Caki2 (cell line): ENCODE data around the gene MUC5B. TPM values are rescaled to one million over a fixed set of nuclear protein-coding genes. Genes with fewer than 3 reads are reported as not detected.

Source experiments
- DNase-seq: peaks from one replicate; pipeline ENCODE4 v3.0.0-alpha.2; 2015; ENCODE audit warnings: low read depth
- in situ Hi-C: cut with HindIII; loops from 2 replicates; pipeline ENCODE4 v1.10.0; 2016; ENCODE audit warnings: low sequenced_read_pairs, low pct_unique_long_range_greater_than_20kb, mixed read lengths
- total RNA-seq: library from RNA; depleted of rRNA; stranded (reverse); fragments of >200 nt; shearing (Covaris generic); gene quantifications from 2 replicates; pipeline ENCODE4 v1.2.3, GENCODE V29; 2014; ENCODE audit warnings: low replicate concordance

Gene MUC5B
- total RNA-seq, 1 experiment from 2014 or later = 0.03 TPM

- no peak for DNase-seq
- in situ Hi-C loops = no loop called here
Observed at GRCh38 chr11:1299621-1300020, 76.8 kb downstream of the MUC5B start.

GRCh38 chr11:1300121-1300520 is 77.3 kb downstream of the MUC5B start:
- in situ Hi-C loops = no loop called here
- DNase-seq = no peak

- in situ Hi-C loops = no loop called here
- no peak for DNase-seq
Observed at GRCh38 chr11:1300569-1301187, 77.8 kb downstream of the MUC5B start.

- no peak for DNase-seq
- in situ Hi-C loops = no loop called here
Observed at GRCh38 chr11:1301220-1302000, 78.5 kb downstream of the MUC5B start.

GRCh38 chr11:1302041-1302460 is 79.2 kb downstream of the MUC5B start:
- in situ Hi-C loops = no loop called here
- DNase-seq = no peak

GRCh38 chr11:1302461-1303125 is 79.7 kb downstream of the MUC5B start:
- in situ Hi-C loops = no loop called here
- no peak for DNase-seq

- in situ Hi-C loops = no loop called here
- no peak for DNase-seq
Observed at GRCh38 chr11:1303126-1303821, 80.4 kb downstream of the MUC5B start.

GRCh38 chr11:1303973-1304372 is 81.1 kb downstream of the MUC5B start:
- DNase-seq = no peak
- in situ Hi-C loops = no loop called here

- DNase-seq = peak; percentile 23
- in situ Hi-C loops = no loop called here
Observed at GRCh38 chr11:1304380-1304779, 81.5 kb downstream of the MUC5B start.

- in situ Hi-C loops = no loop called here
- DNase-seq = no peak
Observed at GRCh38 chr11:1305063-1305495, 82.2 kb downstream of the MUC5B start.

- DNase-seq = no peak
- in situ Hi-C loops = no loop called here
Observed at GRCh38 chr11:1305501-1306056, 82.7 kb downstream of the MUC5B start.

GRCh38 chr11:1306186-1307162 is 83.6 kb downstream of the MUC5B start:
- no peak for DNase-seq
- in situ Hi-C loops = no loop called here

GRCh38 chr11:1307163-1307870 is 84.5 kb downstream of the MUC5B start:
- no peak for DNase-seq
- in situ Hi-C loops = no loop called here

- in situ Hi-C loops = no loop called here
- no peak for DNase-seq
Observed at GRCh38 chr11:1307998-1308742, 85.3 kb downstream of the MUC5B start.

- no peak for DNase-seq
- in situ Hi-C loops = no loop called here
Observed at GRCh38 chr11:1308743-1309497, 86.1 kb downstream of the MUC5B start.
